HG02588 (cell line): ENCODE results near the gene MTA1.

Experiments used
- ATAC-seq: cut with Tn5 transposase; IDR thresholded peaks from one replicate; pipeline ENCODE4 v1.9.1; 2021; ENCODE audit warnings: mild to moderate bottlenecking, moderate library complexity; ENCODE audit not compliant: unreplicated experiment

MTA1 gene

DNA sequence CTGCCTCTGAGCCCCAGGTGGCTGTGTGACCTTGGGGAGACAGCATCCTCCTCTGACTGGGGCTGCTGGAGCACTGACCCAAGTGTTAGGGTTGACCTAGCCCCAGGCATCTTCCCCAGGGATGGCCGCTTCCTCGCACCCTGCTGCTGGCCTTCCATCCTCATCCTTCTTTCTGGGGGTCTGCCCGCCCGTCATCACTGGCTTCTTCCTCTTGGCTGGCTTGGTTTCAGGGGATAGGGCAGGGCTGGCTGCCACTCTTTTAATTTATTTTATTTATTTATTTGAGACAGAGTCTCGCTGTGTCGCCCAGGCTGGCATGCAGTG lies 74.9 kb downstream of the MTA1 start:
- ATAC-seq, result no peak

DNA sequence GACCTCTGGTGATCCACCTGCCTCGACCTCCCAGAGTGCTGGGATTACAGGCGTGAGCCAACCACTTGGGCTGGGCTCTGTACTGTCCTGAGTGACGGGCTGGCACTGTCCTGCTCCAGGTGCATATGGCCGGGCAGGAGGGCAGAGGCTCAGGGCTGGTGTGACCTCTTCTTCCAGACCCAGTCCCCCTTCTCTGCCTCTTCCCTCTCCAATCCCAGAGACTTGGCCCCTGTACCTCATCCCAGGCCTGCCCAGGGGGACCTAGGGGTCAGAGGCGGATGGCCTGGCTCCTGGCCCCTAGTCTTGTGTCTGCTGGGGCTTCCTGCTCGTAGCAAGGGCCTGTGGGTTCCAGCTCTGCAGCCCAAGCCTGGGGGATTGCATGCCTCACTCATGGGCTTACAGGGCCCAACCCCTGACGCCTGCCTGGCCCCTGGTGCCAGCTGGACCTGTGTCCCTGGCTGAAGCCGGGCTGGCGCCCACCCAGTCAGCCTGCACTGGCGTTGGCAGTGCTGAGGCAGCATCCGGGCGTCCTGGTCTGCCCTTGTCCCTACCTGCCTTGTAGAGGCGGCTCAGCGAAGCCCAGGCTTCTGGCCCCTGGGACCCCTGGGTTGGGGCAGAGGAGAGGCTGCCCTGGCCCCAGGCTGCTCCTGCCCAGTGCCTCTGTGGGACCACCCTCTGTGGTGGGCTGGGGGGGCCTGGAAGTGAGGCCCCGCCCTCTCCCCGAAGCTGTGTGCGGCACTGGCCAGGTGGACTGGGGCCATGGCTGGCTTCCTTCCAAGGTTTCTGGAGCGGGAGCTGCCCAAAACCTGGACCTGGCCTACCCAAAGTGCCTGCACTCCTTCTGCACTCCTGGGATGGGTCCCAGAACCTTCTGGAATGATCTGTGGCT lies 75.7 kb downstream of the MTA1 start:
- ATAC-seq, result no peak

DNA sequence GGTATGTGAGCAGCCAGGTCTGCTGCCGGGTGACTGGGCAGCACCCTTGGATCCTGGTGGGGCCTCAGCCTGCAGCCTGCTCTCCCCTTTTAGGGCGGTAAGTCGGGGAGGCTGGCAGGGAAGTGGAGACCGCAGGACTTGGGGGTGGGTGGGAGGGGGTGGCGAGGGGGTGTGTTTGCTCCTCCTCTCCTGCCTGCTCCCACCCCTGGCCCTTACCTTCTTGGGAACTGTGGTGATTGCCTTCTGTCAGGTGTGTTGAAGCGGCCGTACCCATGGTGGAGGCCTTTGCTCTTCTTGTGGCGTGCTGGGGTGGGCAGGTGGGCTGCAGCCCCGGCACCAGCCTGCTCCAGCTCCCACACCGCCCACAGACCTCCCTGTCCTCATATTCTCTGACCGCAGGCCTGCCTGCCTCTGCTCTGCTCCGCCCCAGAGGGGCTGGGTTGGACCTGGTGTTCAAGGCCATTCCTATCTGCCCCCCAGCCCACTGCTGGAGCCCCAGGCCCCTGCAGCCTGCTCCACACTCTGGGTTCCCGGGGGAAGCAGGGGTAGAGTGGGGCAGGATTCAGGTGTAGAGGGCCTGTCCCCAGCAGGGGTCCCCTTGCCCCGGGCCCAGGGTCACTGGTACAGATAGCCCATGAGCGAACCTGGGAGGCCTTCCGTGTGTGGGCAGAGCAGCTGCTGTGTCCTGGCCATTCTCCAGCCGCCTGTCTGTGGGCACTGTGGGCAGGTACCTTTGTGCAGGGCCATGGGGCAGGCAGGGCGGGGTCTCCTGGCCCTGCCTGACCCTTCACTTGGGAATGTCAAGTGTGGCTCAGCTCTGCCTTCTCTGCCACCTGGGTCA lies 76.6 kb downstream of the MTA1 start:
- ATAC-seq, result no peak

DNA sequence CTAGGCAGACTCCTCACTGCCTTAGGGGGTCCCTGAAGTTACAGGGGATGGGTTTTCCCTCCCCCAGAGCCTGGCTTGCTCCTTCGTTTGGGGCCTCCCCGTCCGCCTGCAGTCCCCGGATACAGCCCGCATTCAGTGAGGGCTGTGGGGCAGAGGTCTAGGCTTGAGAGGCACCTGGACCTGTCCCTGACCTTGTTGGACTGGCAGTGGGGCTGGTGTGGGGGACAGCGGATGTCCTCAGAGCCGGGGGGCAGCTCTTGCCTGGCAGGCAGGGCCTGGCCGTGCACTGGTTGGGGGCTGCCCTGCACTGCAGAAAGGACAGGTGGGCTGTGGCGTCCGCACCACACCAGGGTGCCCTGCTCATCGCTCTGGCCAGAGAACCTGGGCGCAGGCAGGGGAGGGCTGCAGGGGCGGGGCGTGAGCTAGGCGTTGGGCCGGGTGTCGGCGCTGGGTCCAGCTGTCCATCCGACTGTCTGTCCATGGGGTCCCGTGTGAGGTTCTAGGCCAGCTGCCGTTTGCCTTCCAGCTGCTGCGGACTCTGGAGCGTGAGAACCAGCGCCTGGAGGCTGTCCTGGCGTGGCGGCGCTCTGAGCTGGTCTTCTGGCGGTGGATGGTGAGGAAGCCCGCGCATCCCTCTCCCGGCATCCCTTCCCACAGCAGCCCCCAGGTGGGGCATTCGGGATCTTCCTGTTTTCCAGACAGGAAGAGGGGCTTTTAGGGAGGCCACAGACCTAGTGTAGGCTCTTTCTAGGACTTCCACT lies 77.4 kb downstream of the MTA1 start:
- ATAC-seq, result no peak

DNA sequence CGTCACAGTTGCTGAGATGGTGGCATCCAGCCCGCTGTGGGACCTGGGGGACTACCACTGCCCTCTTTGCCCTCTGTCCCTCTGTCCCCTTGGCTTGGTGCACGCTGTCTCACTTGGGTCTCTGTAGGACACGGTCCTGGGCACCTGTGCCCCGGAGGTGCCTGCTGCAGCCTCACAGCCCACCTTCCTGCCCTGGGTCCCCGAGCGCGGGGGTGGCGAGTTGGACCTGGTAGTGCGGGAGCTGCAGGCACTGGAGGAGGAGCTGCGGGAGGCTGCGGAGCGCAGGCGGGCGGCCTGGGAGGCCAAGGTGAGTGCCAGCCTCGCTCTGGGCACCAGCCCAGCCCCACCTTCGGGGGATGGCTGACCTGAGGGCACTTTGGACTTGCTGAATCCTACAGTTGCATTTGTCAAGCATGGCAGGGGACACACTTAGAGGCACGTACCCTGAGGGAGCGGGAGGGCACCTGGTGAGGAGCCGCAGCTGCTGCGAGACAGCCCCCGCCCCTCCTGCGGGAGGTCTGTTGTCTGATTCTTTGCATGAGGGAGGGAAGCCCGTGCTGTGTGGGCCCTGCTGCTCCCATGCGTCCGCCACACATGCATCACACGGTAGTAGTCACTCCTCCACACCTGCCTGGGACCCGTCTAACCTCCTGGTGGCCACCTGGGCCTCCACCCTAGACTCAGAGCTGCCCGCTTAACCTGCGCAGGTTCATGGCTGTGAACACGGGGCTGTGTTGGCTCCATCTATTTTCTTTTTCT lies 78.2 kb downstream of the MTA1 start:
- no peak for ATAC-seq

DNA sequence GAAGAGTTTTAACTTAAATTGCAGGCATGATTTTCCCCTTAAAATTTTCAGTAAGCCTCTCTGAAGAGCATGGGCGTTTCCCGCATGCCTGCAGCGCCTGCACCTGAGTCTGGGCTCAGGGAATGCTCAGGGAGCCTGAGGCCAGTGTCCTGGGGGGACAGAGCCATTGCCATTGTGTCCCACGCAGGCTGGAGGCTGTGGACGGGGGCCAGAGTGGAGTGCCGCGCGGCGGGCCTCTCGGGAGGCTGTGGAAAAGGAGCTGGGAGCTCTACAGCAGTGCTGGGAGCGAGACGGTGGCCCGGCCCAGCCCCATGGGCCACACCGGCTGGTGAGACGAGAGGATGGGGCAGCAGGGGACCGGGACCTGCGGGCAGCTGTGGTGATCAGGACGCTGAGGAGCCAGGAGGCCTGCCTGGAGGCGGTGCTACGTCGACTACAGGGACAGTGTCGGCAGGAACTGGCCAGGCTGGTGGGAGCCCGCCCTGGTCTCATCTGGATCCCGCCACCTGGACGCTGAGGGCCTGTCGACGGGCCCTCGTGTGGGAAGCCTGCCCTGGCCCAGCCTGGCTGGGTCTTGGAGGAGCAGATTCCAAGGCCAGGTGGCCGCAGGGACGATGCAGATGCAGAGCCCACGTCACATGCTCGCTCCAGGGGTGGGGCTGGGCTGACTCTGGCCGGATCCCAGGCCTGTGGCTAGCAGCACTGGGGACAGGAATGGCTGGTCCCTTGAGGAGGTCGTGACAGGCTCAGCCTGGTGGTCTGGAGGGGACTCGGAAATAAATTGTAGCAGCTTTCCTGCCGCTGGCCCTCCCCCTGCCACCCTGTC lies 79.0 kb downstream of the MTA1 start:
- ATAC-seq, result no peak

DNA sequence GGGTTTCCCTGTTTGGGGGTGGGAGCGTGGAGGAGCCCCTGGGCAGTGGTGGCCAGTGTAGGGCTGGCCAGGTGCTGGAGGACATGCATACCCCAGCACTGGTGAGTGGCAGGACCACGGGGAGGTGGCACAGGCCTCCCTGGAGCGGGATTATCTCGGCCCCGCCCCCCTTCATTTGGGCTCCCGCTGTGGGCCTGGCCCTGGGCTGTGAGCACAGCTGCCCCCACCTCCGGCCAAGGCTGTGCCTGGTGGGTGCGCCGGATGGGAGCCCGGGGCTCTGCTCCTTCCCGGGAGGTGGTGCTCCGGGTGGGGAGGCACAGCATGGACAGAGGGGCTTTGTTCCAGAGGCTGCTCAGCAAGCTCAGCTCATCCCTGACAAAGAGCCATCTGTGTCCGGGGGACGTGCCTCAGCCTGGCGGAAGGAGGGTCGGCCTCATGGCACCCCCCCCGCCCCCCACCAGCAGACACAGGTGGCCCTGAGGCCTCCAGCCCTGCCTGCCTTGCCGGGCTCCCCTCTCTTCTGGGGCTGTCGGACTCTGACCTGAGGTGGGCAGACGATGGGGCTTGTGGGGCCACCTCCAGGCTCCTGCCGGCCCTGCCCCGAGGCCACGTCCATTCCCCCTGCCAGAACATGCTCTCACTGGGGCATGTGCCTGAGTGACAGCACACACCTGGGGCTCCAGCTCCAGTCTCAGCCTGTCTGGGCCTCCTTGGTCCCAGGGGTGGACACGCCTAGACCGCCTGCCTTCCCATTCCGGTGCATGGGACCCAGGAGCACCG lies 79.8 kb downstream of the MTA1 start:
- no peak for ATAC-seq

DNA sequence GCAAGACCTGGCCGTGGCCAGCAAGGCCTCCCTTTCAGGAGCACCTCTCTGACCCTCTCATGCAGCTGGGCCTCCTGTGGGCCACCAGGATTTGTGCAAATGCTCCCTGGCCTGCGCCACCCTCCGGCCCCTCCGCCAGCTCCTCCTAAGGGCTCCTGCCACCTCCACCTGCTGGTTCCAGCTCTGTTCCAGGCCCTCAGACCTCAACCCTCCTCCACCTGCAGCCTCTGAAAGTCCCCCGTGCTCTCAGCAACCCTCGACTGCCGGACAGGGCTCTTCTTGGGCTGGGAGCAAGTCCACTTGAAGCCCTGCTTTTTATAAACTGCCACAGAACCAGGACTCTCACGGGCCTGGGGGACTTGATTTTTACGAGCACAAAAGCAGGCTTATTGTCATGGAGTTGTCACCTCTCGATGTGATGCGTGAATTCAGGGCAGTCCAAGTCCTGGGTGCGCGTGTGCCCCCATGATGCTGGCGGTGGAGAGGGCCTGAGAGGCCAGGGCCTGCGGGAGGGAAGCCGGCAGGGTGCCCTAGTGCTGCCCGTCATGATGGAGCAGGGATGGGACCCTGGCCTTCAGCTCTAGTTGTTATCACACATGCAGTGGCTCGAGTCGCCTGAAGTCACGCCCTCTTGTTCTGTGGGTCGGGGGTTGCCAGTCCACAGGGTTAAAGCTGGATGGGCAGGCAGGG lies 80.6 kb downstream of the MTA1 start:
- no peak for ATAC-seq

DNA sequence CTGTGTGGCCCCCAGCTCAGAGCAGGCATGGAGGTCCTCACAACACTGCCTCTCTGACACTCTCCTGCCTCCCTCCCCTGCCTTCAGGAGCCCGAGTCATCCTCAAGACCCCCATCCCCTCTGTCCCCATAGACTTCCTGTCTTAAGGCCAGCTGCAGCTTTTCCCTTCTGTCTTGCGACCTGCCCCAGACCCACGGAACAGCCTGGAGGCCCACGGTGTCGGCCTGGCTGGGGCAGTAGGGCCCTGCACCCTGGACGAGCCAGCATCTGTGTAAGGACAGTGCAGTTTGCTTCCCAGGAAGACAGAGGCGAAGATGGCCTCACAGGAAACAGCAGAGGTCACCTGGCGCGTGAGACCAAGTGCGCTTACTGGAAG lies 81.1 kb downstream of the MTA1 start:
- no peak for ATAC-seq

DNA sequence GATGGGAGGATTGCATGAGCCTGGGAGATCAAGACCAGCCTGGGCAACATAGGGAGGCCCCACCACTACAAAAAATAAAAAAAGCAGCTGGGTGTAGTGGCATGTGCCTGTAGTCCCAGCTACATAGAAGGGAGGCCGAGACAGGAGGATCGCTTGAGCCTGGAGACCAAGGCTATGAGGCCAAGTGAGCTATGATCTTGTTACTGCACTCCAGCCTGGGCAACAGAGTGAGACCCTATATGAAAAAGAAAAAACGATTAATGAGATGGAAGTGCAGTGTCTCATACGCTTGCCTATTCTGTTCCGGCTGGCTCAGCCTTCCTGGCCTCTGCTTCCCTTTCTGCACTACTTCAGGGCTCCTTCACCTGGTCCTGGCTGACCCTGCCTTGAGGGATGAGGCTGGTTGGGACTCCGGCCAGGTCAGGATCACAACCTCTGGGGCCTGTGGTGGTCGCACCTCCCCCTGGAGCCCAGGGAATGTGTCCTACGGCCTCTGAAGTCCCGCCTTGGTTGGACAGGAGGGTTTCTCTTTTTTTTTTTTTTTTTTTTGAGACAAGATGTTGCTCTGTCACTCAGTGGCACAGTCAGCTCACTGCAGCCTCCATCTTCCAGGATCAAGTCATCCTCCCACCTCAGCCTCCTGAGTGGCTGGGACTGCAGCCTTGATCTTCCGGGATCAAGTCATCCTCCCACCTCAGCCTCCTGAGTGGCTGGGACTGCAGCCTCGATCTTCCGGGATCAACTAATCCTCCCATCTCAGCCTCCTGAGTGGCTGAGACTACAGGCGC lies 82.1 kb downstream of the MTA1 start:
- ATAC-seq, result no peak

DNA sequence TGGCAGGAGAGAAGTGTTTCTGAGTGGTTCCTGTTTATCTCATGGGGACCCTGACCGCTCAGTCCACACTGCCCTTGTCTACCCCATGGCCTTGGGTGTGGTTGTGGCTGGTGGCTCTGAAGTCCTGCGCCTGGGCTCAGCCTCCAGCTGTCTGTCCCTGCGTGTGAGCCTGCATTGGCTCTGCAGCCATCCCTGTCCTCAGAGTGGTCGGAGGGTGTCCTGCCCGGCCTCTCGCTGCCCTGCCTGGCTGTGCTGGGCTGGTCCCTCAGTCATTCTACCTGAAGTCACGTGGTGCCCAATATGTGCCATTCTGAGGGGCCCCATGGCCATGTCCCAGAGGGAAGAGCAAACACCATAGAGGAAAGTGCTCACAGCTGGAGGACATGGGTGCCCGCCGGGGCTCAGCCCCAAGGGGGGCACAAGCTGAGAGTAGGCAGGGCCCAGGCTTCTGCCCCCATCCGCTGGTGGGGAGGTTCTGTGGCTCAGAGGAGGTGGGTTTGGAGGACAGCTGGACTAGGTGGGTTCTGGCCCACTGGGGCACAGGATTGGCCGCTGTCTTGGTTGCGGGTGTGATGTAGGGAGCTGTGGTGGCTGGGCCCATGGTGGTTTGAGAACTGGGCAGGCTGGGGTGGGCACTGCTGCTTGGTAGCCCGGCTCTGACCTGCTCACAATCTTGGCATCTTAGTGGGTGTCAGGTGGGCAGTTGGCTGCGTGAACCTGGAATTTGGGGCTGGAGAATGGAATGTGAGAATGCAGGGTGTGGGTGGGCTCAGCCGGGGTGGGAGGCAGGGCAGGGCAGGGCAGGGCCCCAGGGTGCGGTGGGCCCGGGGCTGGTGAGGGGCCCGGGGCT lies 83.0 kb downstream of the MTA1 start:
- ATAC-seq, result no peak

DNA sequence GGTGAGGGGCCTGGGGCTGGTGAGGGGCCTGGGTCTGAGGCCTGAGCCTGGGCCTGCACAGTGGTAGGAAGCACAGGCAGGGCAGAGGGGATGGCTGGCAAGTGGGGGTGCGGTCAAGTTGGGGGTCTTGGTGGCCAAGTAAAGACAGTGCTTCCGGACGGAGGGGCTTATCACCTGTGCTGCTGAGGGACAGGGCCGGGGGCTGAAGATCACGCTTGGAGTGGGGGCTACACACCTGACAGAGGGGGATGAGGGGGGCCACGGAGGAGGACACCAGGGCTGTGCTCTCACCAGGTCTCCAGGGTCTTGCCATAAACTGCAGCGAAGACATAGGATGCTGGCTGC lies 83.6 kb downstream of the MTA1 start:
- ATAC-seq, result no peak

DNA sequence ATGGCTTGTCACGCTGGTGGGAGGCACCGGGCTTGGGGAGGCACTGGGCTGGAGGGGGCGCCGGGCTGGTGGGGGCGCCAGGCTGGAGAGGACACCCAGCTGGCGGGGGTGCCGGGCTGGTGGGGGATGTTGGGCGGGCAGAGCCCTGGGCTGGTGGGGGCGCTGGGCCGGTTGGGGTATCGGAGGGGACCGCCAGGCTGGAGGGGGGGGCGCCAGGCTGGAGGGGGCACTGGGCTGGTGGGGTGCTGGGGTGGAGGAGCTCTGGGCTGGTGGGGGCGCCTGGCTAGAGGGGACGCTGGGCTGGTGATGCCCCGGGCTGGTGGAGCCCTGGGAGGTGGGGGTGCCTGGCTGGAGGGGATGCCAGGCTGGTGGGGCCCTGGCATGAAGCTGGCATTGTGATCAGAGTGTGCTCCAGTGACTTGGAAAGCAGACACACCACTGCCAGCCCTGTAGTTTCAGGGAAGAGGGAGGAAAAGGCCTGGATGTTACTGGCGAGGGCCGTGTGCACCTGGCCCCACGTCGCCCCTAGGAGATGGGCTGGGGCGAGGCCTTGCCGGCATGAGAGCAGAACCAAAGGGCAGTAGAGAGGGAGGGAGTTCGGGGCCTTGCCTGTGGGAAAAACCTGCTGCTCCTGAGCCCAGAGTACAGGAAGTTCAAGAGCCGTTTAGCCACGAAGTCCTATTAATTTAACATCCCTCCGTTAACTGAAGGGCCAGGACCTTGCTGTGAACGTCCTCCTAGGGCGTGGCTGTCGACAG lies 84.5 kb downstream of the MTA1 start:
- ATAC-seq, result no peak

DNA sequence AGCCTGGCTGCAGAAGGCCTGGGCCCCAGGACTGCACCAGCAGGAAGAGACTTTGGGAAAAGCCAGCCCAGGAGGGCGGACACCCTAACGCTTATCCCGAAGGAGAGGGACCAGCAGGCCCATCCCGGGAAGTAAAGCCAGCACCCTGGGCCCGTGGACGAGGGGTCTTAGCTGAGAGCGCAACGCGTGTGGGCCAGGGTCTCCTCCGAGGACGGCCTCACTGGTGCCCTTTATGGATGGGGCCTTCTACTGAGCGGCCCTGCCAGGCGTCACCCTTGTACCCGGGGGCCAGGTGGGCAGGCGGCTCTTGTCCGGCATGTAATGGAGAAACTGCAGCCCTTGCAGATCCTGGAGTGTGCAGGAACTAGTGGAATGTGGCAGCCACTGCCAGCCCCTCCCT lies 85.5 kb downstream of the MTA1 start:
- ATAC-seq, result no peak

DNA sequence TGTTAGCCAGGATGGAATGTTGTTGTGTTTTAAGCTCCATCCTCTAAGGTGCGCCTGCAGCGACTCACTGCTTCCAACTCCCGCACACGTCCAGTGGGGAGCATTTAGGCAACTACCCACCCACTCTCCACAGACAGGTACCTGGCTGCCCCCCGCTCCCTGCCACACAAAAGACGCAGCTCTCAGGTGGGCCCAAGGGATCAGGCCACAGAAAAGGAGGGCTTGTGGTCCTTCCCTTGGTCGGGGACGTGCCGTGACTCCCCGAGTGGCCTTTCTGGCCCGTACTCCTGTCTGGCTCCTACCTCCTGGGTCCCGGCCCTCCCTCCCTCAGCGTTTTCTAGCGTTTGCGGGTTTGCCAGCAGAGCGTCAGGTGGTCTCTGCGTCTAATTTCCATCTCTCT lies 87.6 kb downstream of the MTA1 start:
- no peak for ATAC-seq

DNA sequence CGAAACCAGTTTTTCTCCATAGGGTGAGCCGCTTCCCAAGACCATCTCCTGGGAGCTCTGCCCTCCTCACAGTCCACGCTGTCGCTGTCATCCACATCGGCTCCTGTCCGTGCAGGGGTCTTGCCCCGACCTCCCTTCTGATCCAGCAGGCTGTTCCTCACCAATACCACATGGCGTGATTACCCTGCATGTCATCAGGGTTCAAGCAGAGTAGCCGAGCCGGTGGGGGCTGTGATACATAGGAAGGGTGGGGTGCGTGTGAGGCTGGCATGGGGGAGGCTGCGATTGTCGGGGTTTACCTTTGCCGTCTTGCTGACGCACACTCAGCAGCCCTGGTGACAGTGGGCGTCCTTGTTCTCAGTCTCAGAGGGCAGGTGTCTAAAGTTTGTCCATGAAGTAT lies 88.4 kb downstream of the MTA1 start:
- no peak for ATAC-seq
